DOHH2 (cell line): ENCODE results near the gene FAM98B.

Source experiments
- H3F3A ChIP-seq: fragments of 200-600 bp; sonication (generic), shearing (Covaris generic); 2 replicates; pipeline ENCODE4 v1.6.0; 2016; ENCODE audit warnings: antibody characterized with exemption, mild to moderate bottlenecking; ENCODE audit not compliant: control insufficient read depth, insufficient read depth
- H3K27ac ChIP-seq: fragments of 200-600 bp; sonication (generic); 2 replicates; pipeline ENCODE4 v1.5.1; 2014; ENCODE audit warnings: low read depth, mild to moderate bottlenecking, low read length, moderate library complexity
- H3K27me3 ChIP-seq: fragments of 200-600 bp; sonication (generic); 2 replicates; pipeline ENCODE4 v1.6.1; 2014; ENCODE audit warnings: mild to moderate bottlenecking, low read length, mixed read lengths; ENCODE audit not compliant: control insufficient read depth
- H3K36me3 ChIP-seq: fragments of 200-600 bp; sonication (generic); 2 replicates; pipeline ENCODE4 v1.6.1; 2014; ENCODE audit warnings: mild to moderate bottlenecking, low read length, moderate library complexity, mixed read lengths; ENCODE audit not compliant: control insufficient read depth
- H3K4me1 ChIP-seq: fragments of 200-600 bp; sonication (generic); 2 replicates; pipeline ENCODE4 v1.6.1; 2014; ENCODE audit warnings: mild to moderate bottlenecking, low read length, mixed read lengths; ENCODE audit not compliant: control insufficient read depth
- H3K4me2 ChIP-seq: fragments of 200-600 bp; sonication (generic); 2 replicates; pipeline ENCODE4 v1.6.0; 2014; ENCODE audit warnings: mild to moderate bottlenecking, low read length, moderate library complexity
- H3K4me3 ChIP-seq: fragments of 200-600 bp; sonication (generic); 2 replicates; pipeline ENCODE4 v1.5.1; 2014; ENCODE audit warnings: mild to moderate bottlenecking, low read length, mixed read lengths
- H3K79me2 ChIP-seq: fragments of 200-600 bp; sonication (generic); 2 replicates; pipeline ENCODE4 v1.6.1; 2014; ENCODE audit warnings: mild to moderate bottlenecking, low read length, mixed read lengths; ENCODE audit not compliant: control insufficient read depth
- H3K9me2 ChIP-seq: fragments of 200-600 bp; sonication (generic); replicated peaks from 2 replicates; pipeline ENCODE4 v1.6.1; 2014; ENCODE audit warnings: mild to moderate bottlenecking, low read length, mixed read lengths; ENCODE audit not compliant: control insufficient read depth
- H3K9me3 ChIP-seq: fragments of 200-600 bp; sonication (generic); 2 replicates; pipeline ENCODE4 v1.6.1; 2014; ENCODE audit warnings: antibody characterized with exemption, low read length, mixed read lengths; ENCODE audit not compliant: control insufficient read depth, insufficient read depth
- H4K20me1 ChIP-seq: fragments of 200-600 bp; sonication (generic); 2 replicates; pipeline ENCODE4 v1.6.0; 2014; ENCODE audit warnings: low read depth, mild to moderate bottlenecking, antibody characterized with exemption, low read length, moderate library complexity; ENCODE audit not compliant: control insufficient read depth, insufficient read depth
- CTCF ChIP-seq: fragments of 200-600 bp; sonication (generic); IDR thresholded peaks from one replicate; pipeline ENCODE4 v1.5.1; 2014; ENCODE audit warnings: antibody characterized with exemption, mild to moderate bottlenecking, low read depth, low read length; ENCODE audit not compliant: poor library complexity, severe bottlenecking
- EZH2phosphoT487 ChIP-seq: fragments of 200-600 bp; sonication (generic); IDR thresholded peaks from 2 replicates; pipeline ENCODE4 v1.6.1; 2017; ENCODE audit warnings: borderline replicate concordance, mild to moderate bottlenecking, antibody characterized with exemption, low read length, moderate library complexity, mixed read lengths

The FAM98B gene

GRCh38 chr15:38455092-38455491, 1.2 kb downstream of the FAM98B start:
- peaks cover 5% of the 10 kb centered on the region; the same call in 1 of the 2 replicates for H3K36me3 ChIP-seq
- H3F3A ChIP-seq: peaks cover 3% of the 10 kb centered on the region; the same call in 1 of the 2 replicates
- H3K79me2 ChIP-seq: peaks cover 60% of the 10 kb centered on the region
- peak overlapping the region; percentile 98 for H3K4me3 ChIP-seq
- peaks cover 14% of the 10 kb centered on the region; the same call in 1 of the 2 replicates for H4K20me1 ChIP-seq
- no peaks in the 10 kb centered on the region for H3K9me3 ChIP-seq
- no peaks in the 10 kb centered on the region for H3K27me3 ChIP-seq
- H3K27ac ChIP-seq: no peak overlapping the region
- H3K4me2 ChIP-seq: peak overlapping the region; percentile 91
- no peaks in the 10 kb centered on the region for H3K9me2 ChIP-seq
- peaks cover 19% of the 10 kb centered on the region for H3K4me1 ChIP-seq
- TF ChIP-seq CTCF: no peak

- H3K36me3 ChIP-seq: peaks cover 5% of the 10 kb centered on the region; the same call in 1 of the 2 replicates
- peaks cover 19% of the 10 kb centered on the region; the same call in 1 of the 2 replicates for H4K20me1 ChIP-seq
- no peak overlapping the region for H3K4me3 ChIP-seq
- no peak overlapping the region for H3K4me2 ChIP-seq
- no peak overlapping the region for H3K27ac ChIP-seq
- peaks cover 91% of the 10 kb centered on the region for H3K79me2 ChIP-seq
- H3F3A ChIP-seq: no peaks in the 10 kb centered on the region
- H3K4me1 ChIP-seq: peaks cover 12% of the 10 kb centered on the region
- no peaks in the 10 kb centered on the region for H3K27me3 ChIP-seq
- no peaks in the 10 kb centered on the region for H3K9me2 ChIP-seq
- H3K9me3 ChIP-seq: no peaks in the 10 kb centered on the region
- TF ChIP-seq EZH2phosphoT487 (no peak), CTCF (no peak)
Measured at GRCh38 chr15:38458646-38459045, 4.7 kb downstream of the FAM98B start.

GRCh38 chr15:38459480-38459879, 5.6 kb downstream of the FAM98B start:
- Histone ChIP-seq H3K27me3 (no peaks in the 10 kb centered on the region), H3K9me3 (no peaks in the 10 kb centered on the region), H3F3A (no peaks in the 10 kb centered on the region), H3K4me3 (no peak overlapping the region), H3K79me2 (peaks cover 90% of the 10 kb centered on the region), H3K4me1 (peaks cover 12% of the 10 kb centered on the region), H3K9me2 (no peaks in the 10 kb centered on the region), H4K20me1 (peaks cover 19% of the 10 kb centered on the region; the same call in 1 of the 2 replicates), H3K36me3 (peaks cover 2% of the 10 kb centered on the region; the same call in 1 of the 2 replicates), H3K27ac (no peak overlapping the region), H3K4me2 (no peak overlapping the region)
- no peak for TF ChIP-seq CTCF
- TF ChIP-seq EZH2phosphoT487: no peak

GRCh38 chr15:38460543-38460942, 6.6 kb downstream of the FAM98B start:
- H3K9me3 ChIP-seq: no peaks in the 10 kb centered on the region
- no peaks in the 10 kb centered on the region for H3F3A ChIP-seq
- H3K27ac ChIP-seq: no peak overlapping the region
- H3K27me3 ChIP-seq: no peaks in the 10 kb centered on the region
- peaks cover 2% of the 10 kb centered on the region; the same call in 1 of the 2 replicates for H3K36me3 ChIP-seq
- no peak overlapping the region for H3K4me2 ChIP-seq
- peaks cover 13% of the 10 kb centered on the region; the same call in 1 of the 2 replicates for H4K20me1 ChIP-seq
- H3K79me2 ChIP-seq: peaks cover 79% of the 10 kb centered on the region
- no peak overlapping the region for H3K4me3 ChIP-seq
- H3K4me1 ChIP-seq: peaks cover 5% of the 10 kb centered on the region
- no peaks in the 10 kb centered on the region for H3K9me2 ChIP-seq
- TF ChIP-seq CTCF (no peak), EZH2phosphoT487 (no peak)
